Epithelial cell of esophagus (primary cell): ENCODE data around the gene WDR89.

Experiments
- DNase-seq: peaks from one replicate; pipeline ENCODE4 v3.0.0; 2010; ENCODE audit warnings: low read depth
- H3K4me3 ChIP-seq: 2 replicates; pipeline ENCODE4 v1.5.1; 2011; ENCODE audit warnings: mild to moderate bottlenecking, low read length, control low read depth
- CTCF ChIP-seq: IDR thresholded peaks from 2 replicates; pipeline ENCODE4 v1.5.1; 2011; ENCODE audit warnings: low read depth, mild to moderate bottlenecking, low read length, control low read depth, inconsistent platforms; ENCODE audit not compliant: insufficient read depth; ENCODE audit errors: missing control alignments

Gene WDR89

GRCh38 chr14:63573581-63573980 is 68.1 kb downstream of the WDR89 start:
- no peak for TF ChIP-seq CTCF
- peak; percentile 36 for DNase-seq
- no peak overlapping the region for H3K4me3 ChIP-seq

GRCh38 chr14:63565448-63565847 is 76.2 kb downstream of the WDR89 start:
- no peak for TF ChIP-seq CTCF
- DNase-seq, result no peak

GRCh38 chr14:63564318-63564717 is 77.4 kb downstream of the WDR89 start:
- H3K4me3 ChIP-seq, result no peak overlapping the region
- DNase-seq, result no peak
- TF ChIP-seq CTCF, result no peak

More at GRCh38 chr14:63565448-63565847, 76.2 kb downstream of the WDR89 start:
- no peak overlapping the region for H3K4me3 ChIP-seq

GRCh38 chr14:63563370-63564026 is 78.2 kb downstream of the WDR89 start:
- TF ChIP-seq CTCF, result no peak
- DNase-seq, result peak; percentile 45
- no peak overlapping the region for H3K4me3 ChIP-seq

- no peak for DNase-seq
- H3K4me3 ChIP-seq, result no peak overlapping the region
- TF ChIP-seq CTCF, result no peak
Measured at GRCh38 chr14:63562405-63562804, 79.3 kb downstream of the WDR89 start.

- no peak for TF ChIP-seq CTCF
- no peak for DNase-seq
- H3K4me3 ChIP-seq, result no peak overlapping the region
Measured at GRCh38 chr14:63555572-63555971, 86.1 kb downstream of the WDR89 start.

GRCh38 chr14:63551332-63551731 is 90.3 kb downstream of the WDR89 start:
- peak; percentile 56 for DNase-seq
- H3K4me3 ChIP-seq, result no peak overlapping the region
- no peak for TF ChIP-seq CTCF
